Hepatocyte (in vitro differentiated cells): Measurements from ENCODE around the gene LCE2D.

ENCODE experiments used
- EZH2 ChIP-seq: fragments of 200-600 bp; sonication (generic); IDR thresholded peaks from 2 replicates; pipeline ENCODE4 v1.6.1; 2016; ENCODE audit warnings: antibody characterized with exemption, mild to moderate bottlenecking, borderline replicate concordance
- TF ChIP-seq, protein P1 (sequence below): fragments of 200-600 bp; sonication (generic); IDR thresholded peaks from 2 replicates; pipeline ENCODE4 v1.5.1; 2016; ENCODE audit warnings: antibody characterized with exemption, mild to moderate bottlenecking; ENCODE audit not compliant: poor library complexity

DNA sequence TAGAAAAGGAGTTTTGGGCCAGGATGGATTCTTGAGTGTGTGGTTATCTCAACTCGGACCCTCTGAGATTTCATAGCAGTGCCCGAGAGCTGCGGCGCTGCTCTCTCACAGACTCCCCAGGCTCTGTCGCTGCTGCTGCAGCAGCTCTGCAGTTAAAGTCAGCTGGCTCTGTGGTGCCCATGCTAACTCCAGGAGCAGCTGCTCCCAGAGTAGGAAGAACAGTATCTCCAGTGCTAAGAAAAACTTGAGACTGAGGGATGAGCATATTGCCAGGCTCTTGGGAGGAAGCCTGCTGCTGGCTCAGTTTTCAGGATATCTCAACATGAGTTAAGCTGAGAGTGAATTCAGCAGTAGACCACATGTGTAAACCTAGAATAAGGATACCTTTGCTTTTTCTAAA is 4.5 kb downstream of the LCE2D start:
- TF ChIP-seq, protein P1, sequence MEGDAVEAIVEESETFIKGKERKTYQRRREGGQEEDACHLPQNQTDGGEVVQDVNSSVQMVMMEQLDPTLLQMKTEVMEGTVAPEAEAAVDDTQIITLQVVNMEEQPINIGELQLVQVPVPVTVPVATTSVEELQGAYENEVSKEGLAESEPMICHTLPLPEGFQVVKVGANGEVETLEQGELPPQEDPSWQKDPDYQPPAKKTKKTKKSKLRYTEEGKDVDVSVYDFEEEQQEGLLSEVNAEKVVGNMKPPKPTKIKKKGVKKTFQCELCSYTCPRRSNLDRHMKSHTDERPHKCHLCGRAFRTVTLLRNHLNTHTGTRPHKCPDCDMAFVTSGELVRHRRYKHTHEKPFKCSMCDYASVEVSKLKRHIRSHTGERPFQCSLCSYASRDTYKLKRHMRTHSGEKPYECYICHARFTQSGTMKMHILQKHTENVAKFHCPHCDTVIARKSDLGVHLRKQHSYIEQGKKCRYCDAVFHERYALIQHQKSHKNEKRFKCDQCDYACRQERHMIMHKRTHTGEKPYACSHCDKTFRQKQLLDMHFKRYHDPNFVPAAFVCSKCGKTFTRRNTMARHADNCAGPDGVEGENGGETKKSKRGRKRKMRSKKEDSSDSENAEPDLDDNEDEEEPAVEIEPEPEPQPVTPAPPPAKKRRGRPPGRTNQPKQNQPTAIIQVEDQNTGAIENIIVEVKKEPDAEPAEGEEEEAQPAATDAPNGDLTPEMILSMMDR: no peak
- TF ChIP-seq EZH2: no peak
